Fibroblast of skin of scalp (primary cell): ENCODE results near the gene SLAMF8.

Source experiments
- DNase-seq: peaks from one replicate; pipeline ENCODE4 v3.0.0-alpha.2; 2013

The SLAMF8 gene

DNA sequence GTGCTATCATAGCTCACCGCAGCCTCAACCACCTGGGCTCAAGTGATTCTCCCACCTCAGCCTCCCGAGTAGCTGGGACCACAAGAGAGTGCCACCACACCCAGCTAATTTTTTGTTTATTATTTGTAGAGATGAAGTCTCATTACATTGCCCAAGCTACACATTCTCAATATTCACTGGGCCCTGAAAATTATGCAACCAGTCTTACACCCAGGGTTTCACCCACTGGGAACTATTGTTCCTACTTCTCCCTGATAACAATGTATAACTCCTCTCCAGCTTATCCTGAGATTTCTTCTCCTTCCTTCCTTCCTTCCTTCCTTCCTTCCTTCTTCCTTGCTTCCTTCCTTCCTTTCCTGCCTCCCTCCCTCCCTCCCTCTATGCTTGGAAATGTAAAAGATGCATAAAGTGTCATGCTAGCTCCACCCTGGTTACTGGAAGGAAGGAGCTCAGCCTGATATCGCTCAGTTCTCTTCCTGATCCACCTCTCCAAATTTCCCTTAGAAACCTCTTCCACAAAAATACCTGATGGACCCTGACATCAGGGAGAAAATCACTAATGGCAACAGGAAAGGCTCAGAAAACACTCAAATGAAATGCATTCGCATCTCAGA lies 47.0 kb downstream of the SLAMF8 start:
- DNase-seq = no peak

DNA sequence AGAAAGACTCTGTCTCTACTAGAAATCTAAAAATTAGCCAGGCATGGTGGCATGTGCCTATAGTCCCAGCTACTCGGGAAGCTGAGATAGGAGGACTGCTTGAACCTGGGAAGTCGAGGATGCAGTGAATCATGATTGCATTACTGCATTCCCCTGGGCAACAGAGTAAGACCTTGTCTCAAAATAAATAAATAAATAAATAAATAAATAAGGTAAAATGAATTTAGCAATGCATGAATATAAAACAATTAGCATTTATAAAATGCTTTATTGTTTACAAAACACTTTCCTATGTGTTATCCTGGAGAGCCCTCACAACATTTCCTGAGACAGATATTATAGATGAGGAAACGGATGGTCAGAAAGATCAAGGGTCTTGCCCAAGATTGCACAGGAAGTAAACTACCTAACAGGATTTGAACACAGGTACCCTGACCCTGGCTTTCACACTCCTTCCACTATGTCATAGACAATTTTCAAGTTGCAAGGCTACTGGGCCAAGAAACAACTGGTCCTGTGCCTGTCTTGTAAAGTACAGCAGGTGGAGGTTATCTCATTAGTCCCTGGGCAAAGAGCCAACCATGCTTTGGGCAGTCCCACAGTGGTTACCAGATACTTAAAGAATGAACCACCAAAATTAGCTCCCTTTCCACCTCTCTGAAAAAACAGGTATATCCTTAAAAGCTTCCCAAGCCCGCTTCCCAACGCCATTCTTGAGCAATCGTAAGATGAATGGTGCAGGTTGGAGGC lies 51.2 kb downstream of the SLAMF8 start:
- DNase-seq = no peak

DNA sequence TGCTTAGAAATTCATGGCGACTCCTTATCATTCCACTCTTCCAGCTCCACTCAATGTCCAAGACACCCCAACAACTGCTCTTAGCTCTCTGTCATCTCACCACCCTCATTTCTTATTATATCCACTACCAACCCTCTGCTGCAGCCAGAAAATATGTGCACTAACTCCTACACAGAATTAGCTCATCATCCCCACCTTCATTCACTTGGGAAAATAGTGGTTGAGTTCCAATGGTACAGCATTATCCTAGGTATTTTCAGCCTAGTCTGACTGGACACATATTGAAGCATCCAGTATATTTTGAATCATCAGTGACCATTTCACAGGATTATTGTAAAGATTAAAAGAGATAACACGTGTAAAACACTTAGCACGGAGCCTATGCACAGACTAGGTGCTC lies 52.5 kb downstream of the SLAMF8 start:
- no peak for DNase-seq

DNA sequence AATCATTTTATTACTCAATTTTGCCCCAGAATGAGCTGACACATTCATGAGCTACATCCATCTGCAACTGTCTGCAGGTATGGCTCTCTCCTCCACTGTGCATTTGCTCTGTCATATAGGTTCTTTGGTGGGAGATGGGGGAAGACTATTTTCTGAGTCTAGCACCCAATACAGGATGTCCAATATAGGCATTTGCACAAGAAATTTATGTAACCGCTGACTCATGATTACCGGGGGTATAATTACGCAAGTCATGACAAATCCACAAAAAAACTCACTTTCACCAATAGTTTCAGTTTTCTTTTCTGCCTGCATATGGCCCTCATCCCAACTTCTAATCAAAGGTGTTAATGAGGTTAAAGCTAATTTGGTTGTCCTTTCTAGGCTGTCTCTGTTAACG lies 53.3 kb downstream of the SLAMF8 start:
- DNase-seq = peak; percentile 69

DNA sequence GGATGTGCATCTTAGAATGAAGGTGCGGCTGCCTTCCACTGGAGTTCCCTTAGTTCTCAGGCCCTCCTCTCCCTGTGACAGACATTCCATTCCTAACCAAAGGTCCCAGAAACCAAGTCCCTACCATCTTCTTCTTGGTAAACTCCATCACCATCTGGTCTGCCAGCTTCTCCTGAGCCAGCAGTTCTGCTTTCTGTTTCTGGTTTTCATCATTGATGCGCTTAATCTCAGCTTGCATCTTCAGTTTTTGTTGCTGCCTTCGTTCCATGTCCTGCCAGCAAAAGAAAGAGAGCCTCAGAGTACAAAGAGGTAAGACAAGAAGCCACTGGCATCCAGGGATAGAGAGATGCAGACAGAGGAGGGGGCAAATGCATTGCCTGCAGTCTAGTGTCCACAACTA lies 53.8 kb downstream of the SLAMF8 start:
- DNase-seq = no peak

DNA sequence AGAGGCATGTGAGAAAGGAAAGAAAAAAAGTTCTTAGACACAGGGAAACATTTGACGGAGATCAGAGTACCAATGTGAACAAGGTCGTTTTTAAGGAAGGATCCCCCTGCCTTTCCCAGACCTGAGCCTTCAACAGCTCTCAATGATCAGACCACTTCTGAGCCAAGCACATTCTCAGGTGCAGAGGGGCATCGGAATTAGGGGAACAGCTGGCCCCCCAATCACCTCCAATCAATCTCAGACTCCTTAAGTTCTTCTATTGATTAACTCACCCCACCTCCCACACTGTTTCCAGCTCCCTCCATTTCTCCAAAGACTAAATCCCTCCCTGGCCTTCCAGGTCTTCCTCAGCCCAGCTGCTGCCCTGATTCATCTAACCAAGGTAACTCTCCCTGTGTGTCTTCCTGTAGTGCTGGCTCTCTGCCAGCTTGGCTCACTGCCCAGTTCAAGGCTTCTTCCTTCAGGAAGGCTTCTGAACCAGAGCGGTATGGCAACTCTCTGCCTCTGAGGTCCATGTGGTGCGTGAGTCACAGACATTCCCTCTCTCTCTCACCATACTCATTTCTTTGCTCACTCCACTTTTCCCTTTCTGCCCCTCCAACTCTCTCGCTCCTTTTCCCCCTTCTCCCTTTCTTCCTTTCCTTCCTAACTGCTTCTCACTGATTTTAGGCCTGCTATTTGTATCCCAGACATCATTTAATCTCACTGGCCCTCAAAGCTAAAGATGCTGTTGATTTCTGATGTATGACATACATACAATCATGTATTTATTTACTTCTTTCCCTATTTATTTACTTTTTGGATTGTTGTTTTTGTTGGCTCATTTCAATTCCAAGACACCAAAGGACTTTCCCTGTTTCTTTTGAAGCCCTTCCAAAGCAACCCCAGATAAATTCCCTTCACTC lies 55.2 kb downstream of the SLAMF8 start:
- peak; percentile 94 for DNase-seq

DNA sequence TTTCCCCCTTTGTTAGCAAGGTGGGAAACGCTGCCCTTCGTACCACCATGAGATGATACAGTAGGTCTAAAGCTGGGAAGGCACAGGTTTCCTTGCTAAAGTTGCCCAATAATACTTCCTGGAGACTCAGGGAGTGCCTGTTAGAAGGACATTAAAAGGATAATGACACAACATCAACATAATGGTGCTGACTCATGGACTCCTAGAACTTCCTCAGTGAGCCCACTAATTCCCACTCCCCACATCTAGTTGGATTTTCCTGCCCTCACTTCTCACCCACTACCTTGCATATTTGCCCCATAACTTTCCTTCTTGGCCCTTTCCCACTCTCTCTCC lies 55.8 kb downstream of the SLAMF8 start:
- DNase-seq = no peak

DNA sequence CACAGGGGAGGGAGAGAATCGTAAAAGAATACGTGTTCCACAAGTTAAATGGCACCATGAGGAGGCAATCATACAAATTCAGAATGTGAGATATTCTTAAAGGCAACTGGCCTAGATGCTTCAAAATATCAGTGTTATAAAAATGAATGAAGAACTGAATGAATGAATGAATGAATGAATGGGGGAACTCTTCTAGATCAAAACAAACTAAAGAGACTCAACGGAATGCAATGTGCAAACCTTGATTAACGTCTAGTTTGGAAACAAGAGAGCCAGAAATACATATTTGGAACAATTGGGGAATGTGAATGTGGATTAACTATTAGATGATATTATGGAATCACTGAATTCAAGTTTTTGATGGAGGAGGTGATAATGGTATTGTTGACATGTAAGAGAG lies 56.5 kb downstream of the SLAMF8 start:
- DNase-seq = no peak

DNA sequence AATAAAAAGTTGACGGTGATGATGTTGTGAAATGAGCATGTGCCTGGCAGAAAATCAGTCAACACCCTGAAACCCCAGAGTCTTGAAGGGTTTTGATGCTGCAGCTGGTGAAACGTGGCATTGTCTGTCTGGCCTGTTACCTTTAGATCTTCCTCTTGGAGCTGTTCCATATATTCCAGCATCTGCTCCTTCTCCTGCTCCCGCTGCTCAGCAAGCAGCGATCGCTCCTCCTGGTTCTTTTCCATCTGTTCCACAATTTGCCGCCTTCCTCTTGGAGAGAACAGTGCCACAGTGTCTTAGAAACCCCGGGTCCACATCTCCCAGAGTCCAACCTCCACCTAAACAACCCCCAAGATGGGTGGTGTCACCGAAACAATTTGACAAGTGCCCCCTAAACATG lies 57.6 kb downstream of the SLAMF8 start:
- no peak for DNase-seq
